T-cell (primary cell): ENCODE measurements around the gene SCOC. TPM values are rescaled to one million over a fixed set of nuclear protein-coding genes. Genes with fewer than 3 reads are reported as not detected.
A peak's percentile ranks its signal among the peaks of the same experiment; 100 is the strongest.

Experiments used
- ATAC-seq, 4 experiments: fragments of 200-7000 bp in 3 of 4; fragments of 150-1000 bp in 1 of 4; cut with Tn5 transposase; replicated peaks in 1 of 4; 1 replicate in 3 of 4; 2 replicates in 1 of 4; pipeline ENCODE4 v1.10.0; 2021; ENCODE audit warnings: moderate library complexity in 3 of 4, mild to moderate bottlenecking in 2 of 4, moderate number of reproducible peaks in 1 of 4
- CTCF ChIA-PET, 2 donors: fragments of 300-600 bp; sonication (Branson Sonifier 250); formaldehyde crosslinking; loops; one replicate each; lab custom pipeline; 2022; ENCODE audit warnings: antibody characterized with exemption in 2 of 2; lab: Charles Lee
- POLR2A ChIA-PET, 2 donors: fragments of 300-600 bp; sonication (Branson Sonifier 250); formaldehyde crosslinking; loops; one replicate each; lab custom pipeline; 2022; ENCODE audit warnings: antibody characterized with exemption in 2 of 2; lab: Charles Lee
- DNase-seq, 35 experiments: peaks; one replicate each; pipeline versions ENCODE4 v3.0.0 to v3.0.0-alpha.2; 2013 to 2023
- H3K27ac ChIP-seq: one replicate; pipeline ENCODE4 v1.5.1; 2013; ENCODE audit warnings: low read length
- H3K27me3 ChIP-seq, 2 experiments: replicated peaks in 1 of 2; 1 replicate in 1 of 2; 2 replicates in 1 of 2; pipeline versions ENCODE4 v1.6.1 to v1.7.0; 2013; ENCODE audit warnings: low read length in 1 of 2, mixed read lengths in 1 of 2; ENCODE audit not compliant: control insufficient read depth in 2 of 2, insufficient read depth in 2 of 2; ENCODE audit errors: extremely low read depth in 1 of 2
- H3K36me3 ChIP-seq, 2 donors: 1 replicate in 1 of 2; 2 replicates in 1 of 2; pipeline versions ENCODE4 v1.6.1 to v1.7.0; 2013; ENCODE audit warnings: low read length in 1 of 2; ENCODE audit not compliant: control insufficient read depth in 2 of 2, insufficient read depth in 1 of 2; ENCODE audit errors: extremely low read depth in 1 of 2
- H3K4me1 ChIP-seq, 2 experiments: 1 replicate in 1 of 2; 2 replicates in 1 of 2; pipeline versions ENCODE4 v1.6.1 to v1.7.0; 2013; ENCODE audit warnings: low read length in 2 of 2, mixed read lengths in 1 of 2; ENCODE audit not compliant: insufficient read depth in 2 of 2, control insufficient read depth in 1 of 2; ENCODE audit errors: extremely low read depth in 1 of 2
- H3K4me3 ChIP-seq, 2 donors: 1 replicate in 1 of 2; 2 replicates in 1 of 2; pipeline versions ENCODE4 v1.5.1 to v1.7.0; 2013; ENCODE audit warnings: mild to moderate bottlenecking in 2 of 2, low read length in 1 of 2, moderate library complexity in 1 of 2; ENCODE audit not compliant: control insufficient read depth in 1 of 2; ENCODE audit errors: extremely low read depth in 1 of 2
- H3K9me3 ChIP-seq: 2 replicates; pipeline ENCODE4 v1.7.0; 2013
- H3K27ac Mint-ChIP-seq, 2 donors: one replicate each; pipeline ENCODE4 v1.8.0; 2020 to 2021; ENCODE audit warnings: mild to moderate bottlenecking in 2 of 2, mixed read lengths in 2 of 2
- H3K27me3 Mint-ChIP-seq, 2 donors: one replicate each; pipeline ENCODE4 v1.8.0; 2021 to 2022; ENCODE audit warnings: mixed read lengths in 2 of 2
- H3K36me3 Mint-ChIP-seq: one replicate; pipeline ENCODE4 v1.8.0; 2021; ENCODE audit warnings: mixed read lengths
- H3K4me1 Mint-ChIP-seq, 3 donors: one replicate each; pipeline ENCODE4 v1.8.0; 2020 to 2022; ENCODE audit warnings: mixed read lengths in 3 of 3, mild to moderate bottlenecking in 1 of 3
- H3K4me3 Mint-ChIP-seq, 3 donors: one replicate each; pipeline ENCODE4 v1.8.0; 2020 to 2022; ENCODE audit warnings: mild to moderate bottlenecking in 3 of 3, mixed read lengths in 3 of 3, moderate library complexity in 3 of 3
- H3K9me3 Mint-ChIP-seq, 3 donors: one replicate each; pipeline ENCODE4 v1.8.0; 2020 to 2022; ENCODE audit warnings: mixed read lengths in 3 of 3
- WGBS: methylation state at CpG from one replicate; pipeline ENCODE4 v1.1.5; 2013; ENCODE audit warnings: missing lambda C conversion rate; ENCODE audit not compliant: insufficient coverage; 5-methylcytosine and 5-hydroxymethylcytosine counted together
- total RNA-seq, 35 experiments: library from RNA in 6 of 35; stranded (reverse) in 6 of 35; fragments of 120-200 nt in 1 of 35; gene quantifications; one replicate each; pipeline versions ENCODE4 v1.2.1 to v1.2.4 and lab custom pipeline; 2013 to 2026

The SCOC gene
- total RNA-seq, 5 donors from 2014 or later (not counting 1 experiment from before 2014, with no cell fraction given), result 10.3 to 19.3 (median 18.7) TPM

GRCh38 chr4:140344621-140345020 lies 28.8 kb upstream of the SCOC start:
- Histone ChIP-seq H3K4me1 (no peaks in the 10 kb centered on the region), H3K9me3 (no peaks in the 10 kb centered on the region), H3K27ac (no peak overlapping the region), H3K27me3 (peaks cover 0 to 2% of the 10 kb centered on the region in 2 experiments), H3K36me3 (no peaks in the 10 kb centered on the region), H3K4me3 (no peak overlapping the region)
- WGBS, result 87% methylated on average over 4 of the region's 9 CpGs
- Mint-ChIP-seq H3K27ac (no peak overlapping the region), H3K27me3 (peaks cover 17 to 25% of the 10 kb centered on the region in 2 donors), H3K4me3 (no peak overlapping the region), H3K36me3 (no peaks in the 10 kb centered on the region), H3K4me1 (peaks cover 3 to 5% (median 5%) of the 10 kb centered on the region in 3 donors), H3K9me3 (no peaks in the 10 kb centered on the region)
- DNase-seq (no peak), ATAC-seq (no peak)
- CTCF ChIA-PET, result interaction anchor here in 1 of 2 donors (1.2 kb wide), 1 partner anchor 14 kb away, joined by 3 read pairs; no protein-coding TSS in a partner anchor
- POLR2A ChIA-PET, result no interaction called here

DNA sequence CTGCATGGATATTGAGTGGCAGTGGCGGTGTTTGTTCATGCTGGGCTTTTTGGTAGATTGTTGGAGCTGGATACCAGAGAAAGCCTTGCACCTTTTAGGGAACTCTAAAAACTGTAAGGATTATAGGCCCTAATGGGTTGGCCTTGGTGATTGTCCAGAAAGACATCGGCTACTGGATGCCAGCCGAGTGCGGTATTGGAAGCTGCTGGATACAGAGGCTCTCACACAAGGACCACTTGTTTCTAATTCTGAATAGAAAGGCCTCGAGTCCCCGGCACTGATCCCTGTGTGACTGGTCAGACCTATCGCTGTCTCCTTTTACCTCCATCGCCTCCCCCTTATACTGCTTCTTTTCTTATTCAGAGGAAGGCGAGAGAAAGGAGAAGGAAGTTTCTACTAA lies 27.3 kb upstream of the SCOC start:
- no peaks in the 10 kb centered on the region for H3K36me3 Mint-ChIP-seq
- no peaks in the 10 kb centered on the region for H3K9me3 Mint-ChIP-seq
- POLR2A ChIA-PET, result no interaction called here
- peaks cover 24 to 25% of the 10 kb centered on the region in 2 donors for H3K27me3 Mint-ChIP-seq
- CTCF ChIA-PET, result no interaction called here
- H3K4me3 Mint-ChIP-seq, result no peak overlapping the region
- no peak for ATAC-seq
- no peak overlapping the region for H3K27ac Mint-ChIP-seq
- Histone ChIP-seq H3K4me3 (no peak overlapping the region), H3K27ac (no peak overlapping the region), H3K9me3 (no peaks in the 10 kb centered on the region), H3K4me1 (no peaks in the 10 kb centered on the region), H3K36me3 (no peaks in the 10 kb centered on the region), H3K27me3 (peaks cover 0 to 2% of the 10 kb centered on the region in 2 experiments)
- no peak for DNase-seq
- H3K4me1 Mint-ChIP-seq, result peaks cover 3 to 5% (median 5%) of the 10 kb centered on the region in 3 donors
- 100% methylated on average over 4 of the region's 9 CpGs for WGBS

- ATAC-seq (no peak), DNase-seq (no peak)
- CTCF ChIA-PET, result interaction anchor here in 1 of 2 donors (0.8 kb wide), 1 partner anchor 12 kb away, joined by 3 read pairs; no protein-coding TSS in a partner anchor
- Mint-ChIP-seq H3K9me3 (no peaks in the 10 kb centered on the region), H3K27me3 (peaks cover 9 to 21% of the 10 kb centered on the region in 2 donors), H3K36me3 (no peaks in the 10 kb centered on the region), H3K27ac (no peak overlapping the region), H3K4me3 (no peak overlapping the region), H3K4me1 (peaks cover 11 to 21% (median 18%) of the 10 kb centered on the region in 3 donors)
- 96% methylated on average over 2 of the region's 2 CpGs for WGBS
- Histone ChIP-seq H3K9me3 (no peaks in the 10 kb centered on the region), H3K36me3 (no peaks in the 10 kb centered on the region), H3K27ac (no peak overlapping the region), H3K27me3 (no peaks in the 10 kb centered on the region), H3K4me3 (no peak overlapping the region), H3K4me1 (peaks cover 10 to 15% of the 10 kb centered on the region in 2 experiments)
- POLR2A ChIA-PET, result interaction anchor here in 1 of 2 donors (0.6 kb wide), 1 partner anchor 24 kb away, joined by 3 read pairs; no protein-coding TSS in a partner anchor
These were observed 23.6 kb upstream of the SCOC start for GRCh38 chr4:140349816-140350215.

DNA sequence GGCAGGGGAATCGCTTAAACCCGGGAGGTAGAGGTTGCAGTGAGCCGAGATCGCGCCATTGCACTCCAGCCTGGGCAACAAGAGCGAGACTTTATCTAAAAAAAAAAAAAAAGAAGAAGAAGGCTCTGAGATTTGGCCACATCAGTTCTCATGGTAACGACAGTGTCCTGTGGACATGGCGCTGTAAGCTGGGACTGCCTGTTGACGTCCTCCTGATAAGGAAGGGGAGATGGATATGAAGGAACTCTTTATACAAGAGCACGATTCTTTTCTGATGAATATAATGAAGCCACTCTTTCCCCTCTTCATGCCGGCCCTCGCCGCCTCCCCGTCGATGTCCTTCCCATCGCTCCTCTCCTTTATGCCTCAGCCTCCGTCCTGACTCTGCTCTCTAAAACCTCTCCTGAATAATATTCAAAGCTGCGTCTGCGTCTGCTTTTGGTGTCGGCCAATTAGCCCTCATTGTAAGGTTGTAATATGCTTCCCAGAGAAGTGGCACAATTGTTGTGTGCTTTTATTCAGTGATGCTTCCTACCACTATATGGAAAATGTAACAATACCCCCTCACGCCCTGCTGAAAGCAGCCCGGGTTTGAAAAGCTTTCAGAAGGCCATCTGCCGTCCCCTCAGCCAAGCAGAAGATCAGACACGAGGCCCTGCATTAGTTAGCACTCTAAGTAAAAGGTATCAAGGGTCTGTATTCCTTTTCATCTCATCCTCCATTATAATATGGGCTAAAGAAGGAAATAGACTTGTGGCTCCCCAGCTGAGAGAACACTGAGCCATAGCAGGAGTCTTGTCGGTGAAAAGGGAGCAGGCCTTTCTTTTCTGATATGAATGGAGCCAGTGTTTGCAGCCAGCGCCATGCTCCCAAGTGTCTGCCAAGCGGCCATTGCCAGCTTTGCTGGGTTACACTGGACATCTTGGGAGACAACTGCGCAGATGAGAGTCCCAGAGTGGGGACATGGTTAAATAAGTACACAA lies 22.1 kb upstream of the SCOC start:
- H3K9me3 ChIP-seq, result no peaks in the 10 kb centered on the region
- no peak overlapping the region for H3K27ac ChIP-seq
- Mint-ChIP-seq H3K27ac (no peak overlapping the region), H3K9me3 (no peaks in the 10 kb centered on the region), H3K4me1 (peaks cover 11 to 23% (median 18%) of the 10 kb centered on the region in 3 donors), H3K36me3 (no peaks in the 10 kb centered on the region), H3K4me3 (no peak overlapping the region), H3K27me3 (peaks cover 7 to 15% of the 10 kb centered on the region in 2 donors)
- no peak for DNase-seq
- peaks cover 10 to 15% of the 10 kb centered on the region in 2 experiments for H3K4me1 ChIP-seq
- ATAC-seq, result no peak
- WGBS, result 98% methylated on average over 12 of the region's 28 CpGs
- POLR2A ChIA-PET, result interaction anchor here in 1 of 2 donors (0.6 to 0.7 kb wide), 2 partner anchors 602 to 1275 kb away, joined by 3 to 4 read pairs; no protein-coding TSS in a partner anchor
- H3K36me3 ChIP-seq, result no peaks in the 10 kb centered on the region
- CTCF ChIA-PET, result interaction anchor here (0.5 to 1.3 kb wide), 3 partner anchors 12 to 541 kb away, joined by 3 read pairs; no protein-coding TSS in a partner anchor
- H3K27me3 ChIP-seq, result no peaks in the 10 kb centered on the region
- no peak overlapping the region for H3K4me3 ChIP-seq

- Mint-ChIP-seq H3K4me1 (peaks cover 11 to 23% (median 18%) of the 10 kb centered on the region in 3 donors), H3K27me3 (peaks cover 0 to 10% of the 10 kb centered on the region in 2 donors), H3K4me3 (peak overlapping the region in 1 of 3 donors; percentile 56), H3K9me3 (no peaks in the 10 kb centered on the region), H3K27ac (peak overlapping the region; percentile 90 to 92), H3K36me3 (no peaks in the 10 kb centered on the region)
- no peaks in the 10 kb centered on the region for H3K36me3 ChIP-seq
- peaks cover 10 to 15% of the 10 kb centered on the region in 2 experiments for H3K4me1 ChIP-seq
- H3K9me3 ChIP-seq, result no peaks in the 10 kb centered on the region
- ChIA-PET POLR2A (interaction anchor here in 1 of 2 donors (0.5 to 0.6 kb wide), 2 partner anchors 255 to 501 kb away, joined by 3 to 6 read pairs; no protein-coding TSS in a partner anchor), CTCF (interaction anchor here (0.8 to 1.2 kb wide), 5 partner anchors 10 to 342 kb away, joined by 3 to 10 read pairs (median 4); partner anchors contain the start of gene SCOC (in 1 of the 2))
- H3K4me3 ChIP-seq, result no peak overlapping the region
- H3K27me3 ChIP-seq, result no peaks in the 10 kb centered on the region
- WGBS, result 100% methylated on average over 1 of the region's 6 CpGs
- H3K27ac ChIP-seq, result no peak overlapping the region
- peak in 2 of 35 experiments; percentile 14 to 31 for DNase-seq
- peak in 2 of 4 experiments; percentile 53 to 83 for ATAC-seq
These were observed 19.7 kb upstream of the SCOC start for GRCh38 chr4:140353786-140354185.

DNA sequence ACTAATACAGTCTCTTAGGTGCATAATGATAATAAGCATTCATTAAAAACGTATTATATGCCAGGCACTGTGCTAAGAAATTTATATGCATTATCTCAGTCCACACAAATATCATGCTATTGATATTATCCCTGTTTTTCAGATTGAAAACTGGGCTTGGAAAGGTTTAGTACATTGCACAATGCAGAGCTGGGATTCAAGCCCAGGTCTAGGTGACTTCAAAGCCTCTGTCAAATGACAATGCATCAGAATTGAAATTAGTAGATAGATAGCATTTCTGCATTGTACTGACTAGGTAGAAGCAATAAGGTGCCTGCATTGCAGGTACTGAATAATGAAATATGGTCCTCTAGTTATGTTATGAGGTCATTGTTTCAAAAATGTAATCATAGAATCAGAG lies 18.2 kb upstream of the SCOC start:
- Histone ChIP-seq H3K4me1 (peaks cover 10 to 15% of the 10 kb centered on the region in 2 experiments), H3K27me3 (peaks cover 0 to 3% of the 10 kb centered on the region in 2 experiments), H3K4me3 (no peak overlapping the region), H3K27ac (no peak overlapping the region), H3K36me3 (no peaks in the 10 kb centered on the region), H3K9me3 (no peaks in the 10 kb centered on the region)
- DNase-seq, result no peak
- ChIA-PET CTCF (no interaction called here), POLR2A (no interaction called here)
- no peak for ATAC-seq
- peaks cover 0 to 2% of the 10 kb centered on the region in 2 donors for H3K27me3 Mint-ChIP-seq
- H3K4me3 Mint-ChIP-seq, result no peak overlapping the region
- H3K4me1 Mint-ChIP-seq, result peaks cover 16 to 25% (median 21%) of the 10 kb centered on the region in 3 donors
- no peaks in the 10 kb centered on the region for H3K36me3 Mint-ChIP-seq
- WGBS, result no CpG with 5 or more reads among the region's 1 CpG
- H3K27ac Mint-ChIP-seq, result no peak overlapping the region
- H3K9me3 Mint-ChIP-seq, result no peaks in the 10 kb centered on the region
